ENCODE measurements around the gene EEF1G. TPM values are rescaled to one million over a fixed set of nuclear protein-coding genes. Genes with fewer than 3 reads are reported as not detected.

Gene EEF1G
- total and polyA plus RNA-seq, 2 of the 13 experiments (the other 11 are each of a cell fraction or from before 2014, with no cell fraction given) = 1,787 to 2,144 TPM

DNA sequence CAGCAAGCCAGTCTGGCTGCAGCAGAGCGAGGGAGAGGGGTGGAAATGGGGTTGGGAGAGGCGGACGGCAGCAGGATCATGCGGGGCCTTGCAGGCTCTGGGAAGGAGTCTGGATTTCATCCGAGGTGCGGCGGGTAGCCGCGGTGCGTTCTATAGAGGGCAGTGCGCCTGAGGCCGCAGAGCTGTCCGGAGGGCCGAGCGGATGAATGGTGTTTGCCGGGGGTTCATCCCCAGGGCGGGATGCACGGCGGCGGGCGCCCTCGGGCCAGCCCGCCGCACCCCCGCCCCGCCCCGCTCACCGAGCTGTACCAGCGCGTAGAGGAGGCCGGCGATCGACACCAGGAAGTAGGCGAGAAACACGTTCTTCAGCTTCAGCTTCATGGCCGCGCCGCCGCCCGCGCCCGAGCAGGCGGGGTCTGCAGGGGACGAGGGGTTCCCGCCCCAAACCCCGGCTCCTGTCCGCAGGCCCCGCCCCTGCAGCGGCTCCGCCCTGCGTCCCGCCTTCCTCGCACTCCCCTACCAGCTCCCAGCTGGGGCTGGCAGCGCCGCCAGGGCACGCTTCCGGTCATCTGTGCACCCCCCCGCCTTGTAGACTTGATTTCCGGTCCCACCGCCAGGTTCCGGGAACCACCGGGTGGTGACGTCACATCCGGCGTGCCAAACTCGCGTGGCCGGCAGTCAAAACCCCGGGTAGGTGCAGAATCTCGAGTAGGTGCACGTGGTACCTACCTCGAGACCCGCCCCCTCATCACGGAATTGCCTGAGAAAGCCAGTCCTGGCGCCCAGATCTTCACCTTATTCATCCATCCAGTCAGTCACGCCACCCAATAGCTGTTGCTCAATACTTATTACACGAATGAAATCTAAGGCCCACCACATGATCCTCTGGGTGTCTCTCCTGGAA, 48.1 kb upstream of the EEF1G start, which contains the start of gene B3GAT3 (continued):
- TF ChIP-seq, protein P1, sequence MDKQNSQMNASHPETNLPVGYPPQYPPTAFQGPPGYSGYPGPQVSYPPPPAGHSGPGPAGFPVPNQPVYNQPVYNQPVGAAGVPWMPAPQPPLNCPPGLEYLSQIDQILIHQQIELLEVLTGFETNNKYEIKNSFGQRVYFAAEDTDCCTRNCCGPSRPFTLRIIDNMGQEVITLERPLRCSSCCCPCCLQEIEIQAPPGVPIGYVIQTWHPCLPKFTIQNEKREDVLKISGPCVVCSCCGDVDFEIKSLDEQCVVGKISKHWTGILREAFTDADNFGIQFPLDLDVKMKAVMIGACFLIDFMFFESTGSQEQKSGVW (CRISPR knock-in tag; IDR thresholded peaks at IDR 0.05; ENCODE audit: borderline replicate concordance) = no peak
- TF ChIP-seq FOXK2 (IDR thresholded peaks at IDR 0.05) = no peak
- TF ChIP-seq ZNF264 (CRISPR knock-in tag; IDR thresholded peaks at IDR 0.05) = peak; percentile 75; the same call in 1 of the 2 replicates
- TF ChIP-seq MED13 (CRISPR knock-in tag; IDR thresholded peaks at IDR 0.05) = peak; percentile 86
- TF ChIP-seq DMAP1 (CRISPR knock-in tag; IDR thresholded peaks at IDR 0.05) = peak; percentile 92
- TF ChIP-seq ZNF563 (CRISPR knock-in tag; IDR thresholded peaks at IDR 0.05) = no peak
- TF ChIP-seq SALL1 (CRISPR knock-in tag; IDR thresholded peaks at IDR 0.05) = peak; percentile 83
- TF ChIP-seq RBFOX2 (IDR thresholded peaks at IDR 0.05; ENCODE audit: low read depth, low read length) = peak; percentile 91
- peak; percentile 85 for TF ChIP-seq ZNF776 (CRISPR knock-in tag; IDR thresholded peaks at IDR 0.05)
- TF ChIP-seq ZNF232 (CRISPR knock-in tag; IDR thresholded peaks at IDR 0.05; ENCODE audit: borderline replicate concordance) = peak; percentile 88
- no peak for TF ChIP-seq KDM1A (CRISPR knock-in tag; IDR thresholded peaks at IDR 0.05)
- TF ChIP-seq ZNF7 (CRISPR knock-in tag; IDR thresholded peaks at IDR 0.05) = no peak
- TF ChIP-seq HOXD1 (CRISPR knock-in tag; IDR thresholded peaks at IDR 0.05) = no peak
- TF ChIP-seq YY1 (IDR thresholded peaks at IDR 0.05; ENCODE audit: insufficient read depth, insufficient replicate concordance, low read depth, low read length) = peak; percentile 68
- TF ChIP-seq, protein P2, sequence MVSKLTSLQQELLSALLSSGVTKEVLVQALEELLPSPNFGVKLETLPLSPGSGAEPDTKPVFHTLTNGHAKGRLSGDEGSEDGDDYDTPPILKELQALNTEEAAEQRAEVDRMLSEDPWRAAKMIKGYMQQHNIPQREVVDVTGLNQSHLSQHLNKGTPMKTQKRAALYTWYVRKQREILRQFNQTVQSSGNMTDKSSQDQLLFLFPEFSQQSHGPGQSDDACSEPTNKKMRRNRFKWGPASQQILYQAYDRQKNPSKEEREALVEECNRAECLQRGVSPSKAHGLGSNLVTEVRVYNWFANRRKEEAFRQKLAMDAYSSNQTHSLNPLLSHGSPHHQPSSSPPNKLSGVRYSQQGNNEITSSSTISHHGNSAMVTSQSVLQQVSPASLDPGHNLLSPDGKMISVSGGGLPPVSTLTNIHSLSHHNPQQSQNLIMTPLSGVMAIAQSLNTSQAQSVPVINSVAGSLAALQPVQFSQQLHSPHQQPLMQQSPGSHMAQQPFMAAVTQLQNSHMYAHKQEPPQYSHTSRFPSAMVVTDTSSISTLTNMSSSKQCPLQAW (CRISPR knock-in tag; IDR thresholded peaks at IDR 0.05) = peak; percentile 90
- TF ChIP-seq ZSCAN30 (CRISPR knock-in tag; IDR thresholded peaks at IDR 0.05) = no peak
- no peak for TF ChIP-seq ZNF354B (CRISPR knock-in tag; IDR thresholded peaks at IDR 0.05)
- TF ChIP-seq KDM5B (CRISPR knock-in tag; IDR thresholded peaks at IDR 0.05; ENCODE audit: borderline replicate concordance) = peak; percentile 91; the same call in 1 of the 2 replicates
- TF ChIP-seq HNRNPLL (IDR thresholded peaks at IDR 0.05; ENCODE audit: low read depth, low read length, poor library complexity, severe bottlenecking) = peak; percentile 71
- peak; percentile 69; the same call in 1 of the 2 replicates for TF ChIP-seq ZNF780A (CRISPR knock-in tag; IDR thresholded peaks at IDR 0.05)
- TF ChIP-seq RXRA (CRISPR knock-in tag; IDR thresholded peaks at IDR 0.05) = peak; percentile 81
- TF ChIP-seq, protein P3, sequence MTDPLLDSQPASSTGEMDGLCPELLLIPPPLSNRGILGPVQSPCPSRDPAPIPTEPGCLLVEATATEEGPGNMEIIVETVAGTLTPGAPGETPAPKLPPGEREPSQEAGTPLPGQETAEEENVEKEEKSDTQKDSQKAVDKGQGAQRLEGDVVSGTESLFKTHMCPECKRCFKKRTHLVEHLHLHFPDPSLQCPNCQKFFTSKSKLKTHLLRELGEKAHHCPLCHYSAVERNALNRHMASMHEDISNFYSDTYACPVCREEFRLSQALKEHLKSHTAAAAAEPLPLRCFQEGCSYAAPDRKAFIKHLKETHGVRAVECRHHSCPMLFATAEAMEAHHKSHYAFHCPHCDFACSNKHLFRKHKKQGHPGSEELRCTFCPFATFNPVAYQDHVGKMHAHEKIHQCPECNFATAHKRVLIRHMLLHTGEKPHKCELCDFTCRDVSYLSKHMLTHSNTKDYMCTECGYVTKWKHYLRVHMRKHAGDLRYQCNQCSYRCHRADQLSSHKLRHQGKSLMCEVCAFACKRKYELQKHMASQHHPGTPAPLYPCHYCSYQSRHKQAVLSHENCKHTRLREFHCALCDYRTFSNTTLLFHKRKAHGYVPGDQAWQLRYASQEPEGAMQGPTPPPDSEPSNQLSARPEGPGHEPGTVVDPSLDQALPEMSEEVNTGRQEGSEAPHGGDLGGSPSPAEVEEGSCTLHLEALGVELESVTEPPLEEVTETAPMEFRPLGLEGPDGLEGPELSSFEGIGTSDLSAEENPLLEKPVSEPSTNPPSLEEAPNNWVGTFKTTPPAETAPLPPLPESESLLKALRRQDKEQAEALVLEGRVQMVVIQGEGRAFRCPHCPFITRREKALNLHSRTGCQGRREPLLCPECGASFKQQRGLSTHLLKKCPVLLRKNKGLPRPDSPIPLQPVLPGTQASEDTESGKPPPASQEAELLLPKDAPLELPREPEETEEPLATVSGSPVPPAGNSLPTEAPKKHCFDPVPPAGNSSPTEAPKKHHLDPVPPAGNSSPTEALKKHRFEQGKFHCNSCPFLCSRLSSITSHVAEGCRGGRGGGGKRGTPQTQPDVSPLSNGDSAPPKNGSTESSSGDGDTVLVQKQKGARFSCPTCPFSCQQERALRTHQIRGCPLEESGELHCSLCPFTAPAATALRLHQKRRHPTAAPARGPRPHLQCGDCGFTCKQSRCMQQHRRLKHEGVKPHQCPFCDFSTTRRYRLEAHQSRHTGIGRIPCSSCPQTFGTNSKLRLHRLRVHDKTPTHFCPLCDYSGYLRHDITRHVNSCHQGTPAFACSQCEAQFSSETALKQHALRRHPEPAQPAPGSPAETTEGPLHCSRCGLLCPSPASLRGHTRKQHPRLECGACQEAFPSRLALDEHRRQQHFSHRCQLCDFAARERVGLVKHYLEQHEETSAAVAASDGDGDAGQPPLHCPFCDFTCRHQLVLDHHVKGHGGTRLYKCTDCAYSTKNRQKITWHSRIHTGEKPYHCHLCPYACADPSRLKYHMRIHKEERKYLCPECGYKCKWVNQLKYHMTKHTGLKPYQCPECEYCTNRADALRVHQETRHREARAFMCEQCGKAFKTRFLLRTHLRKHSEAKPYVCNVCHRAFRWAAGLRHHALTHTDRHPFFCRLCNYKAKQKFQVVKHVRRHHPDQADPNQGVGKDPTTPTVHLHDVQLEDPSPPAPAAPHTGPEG (CRISPR knock-in tag; IDR thresholded peaks at IDR 0.05) = peak; percentile 24; the same call in 1 of the 2 replicates

Data from HepG2 (cell line).